GM21717 (cell line): ENCODE results near the gene KRTAP5-11.
"Not testable (repeated sequence)": the region's sequence is repeated elsewhere in the genome, so short reads cannot be mapped to it uniquely, and the experiment has no call there.

ENCODE experiments used
- ATAC-seq: cut with Tn5 transposase; IDR thresholded peaks from one replicate; pipeline ENCODE4 v1.9.1; 2021; ENCODE audit warnings: mild to moderate bottlenecking, moderate library complexity; ENCODE audit not compliant: unreplicated experiment

The KRTAP5-11 gene

GRCh38 chr11:71534711-71535608, 47.7 kb downstream of the KRTAP5-11 start:
- not testable (repeated sequence) for ATAC-seq

GRCh38 chr11:71532036-71532610, 50.6 kb downstream of the KRTAP5-11 start:
- ATAC-seq, result no peak
